Caco-2 (cell line): ENCODE results near the gene IL11. TPM values are rescaled to one million over a fixed set of nuclear protein-coding genes. Genes with fewer than 3 reads are reported as not detected.

Source experiments
- Bru-seq: library from RNA; stranded (reverse); fragments of 400-500 nt; gene quantifications from one replicate; lab custom pipeline; 2021; lab: Mats Ljungman, UMichigan
- BruChase-seq, 2 experiments: library from RNA; stranded (reverse); fragments of 400-500 nt; gene quantifications; one replicate each; lab custom pipeline; 2021; lab: Mats Ljungman, UMichigan
- BruUV-seq: library from RNA; stranded (reverse); fragments of 400-500 nt; replicated peaks from 2 replicates; lab custom pipeline; 2021; lab: Mats Ljungman, UMichigan
- CTCF ChIA-PET: fragments of 300-600 bp; sonication (Branson Sonifier 250); formaldehyde crosslinking; loops from one replicate; lab custom pipeline; 2022; ENCODE audit warnings: antibody characterized with exemption; lab: Charles Lee
- POLR2A ChIA-PET: fragments of 300-600 bp; sonication (Branson Sonifier 250); formaldehyde crosslinking; loops from one replicate; lab custom pipeline; 2022; ENCODE audit warnings: antibody characterized with exemption; lab: Charles Lee
- DNase-seq, 2 experiments: peaks; one replicate each; pipeline versions ENCODE4 v3.0.0 to v3.0.0-alpha.2; 2020 to 2022
- H3K27me3 ChIP-seq: replicated peaks from 2 replicates; pipeline ENCODE4 v1.6.0; 2011; ENCODE audit warnings: low read length; ENCODE audit not compliant: control insufficient read depth, insufficient read depth
- H3K36me3 ChIP-seq: 2 replicates; pipeline ENCODE4 v1.5.1; 2011; ENCODE audit warnings: low read length; ENCODE audit not compliant: control insufficient read depth, insufficient read depth
- H3K4me1 ChIP-seq: fragments of 250-450 bp; sonication (Bioruptor Pico); 2 replicates; pipeline ENCODE4 v1.5.1; 2020; ENCODE audit warnings: mild to moderate bottlenecking
- H3K4me3 ChIP-seq: 2 replicates; pipeline ENCODE4 v1.5.1; 2011; ENCODE audit warnings: low read depth, mild to moderate bottlenecking, control low read depth, low read length
- H3K9me3 ChIP-seq: fragments of 250-450 bp; sonication (Bioruptor Pico); 2 replicates; pipeline ENCODE4 v1.5.1; 2020; ENCODE audit warnings: mild to moderate bottlenecking, moderate library complexity
- H3K27ac Mint-ChIP-seq: one replicate; pipeline ENCODE4 v1.8.0; 2022; ENCODE audit warnings: mixed read lengths; ENCODE audit not compliant: unreplicated experiment
- H3K27me3 Mint-ChIP-seq: one replicate; pipeline ENCODE4 v1.8.0; 2022; ENCODE audit warnings: mixed read lengths; ENCODE audit not compliant: insufficient read depth, unreplicated experiment
- H3K36me3 Mint-ChIP-seq: one replicate; pipeline ENCODE4 v1.8.0; 2022; ENCODE audit warnings: mild to moderate bottlenecking, mixed read lengths; ENCODE audit not compliant: insufficient read depth, unreplicated experiment
- H3K4me1 Mint-ChIP-seq: one replicate; pipeline ENCODE4 v1.8.0; 2022; ENCODE audit warnings: low read depth, mixed read lengths; ENCODE audit not compliant: unreplicated experiment
- H3K4me3 Mint-ChIP-seq: one replicate; pipeline ENCODE4 v1.8.0; 2022; ENCODE audit warnings: mild to moderate bottlenecking, moderate library complexity, mixed read lengths; ENCODE audit not compliant: unreplicated experiment
- H3K9me3 Mint-ChIP-seq: one replicate; pipeline ENCODE4 v1.8.0; 2022; ENCODE audit warnings: mixed read lengths; ENCODE audit not compliant: unreplicated experiment
- CTCF ChIP-seq, 2 experiments: fragments of 200-600 bp in 1 of 2; IDR thresholded peaks; 1 replicate in 1 of 2; 2 replicates in 1 of 2; pipeline versions ENCODE4 v1.5.1 to v1.8.0; 2011 to 2022; ENCODE audit warnings: antibody characterized with exemption in 1 of 2, control low read depth in 1 of 2, inconsistent platforms in 1 of 2, low read depth in 1 of 2, low read length in 1 of 2, mild to moderate bottlenecking in 1 of 2, moderate library complexity in 1 of 2; ENCODE audit not compliant: insufficient read depth in 1 of 2, severe bottlenecking in 1 of 2, unreplicated experiment in 1 of 2
- intact Hi-C: fragments of 100-400 bp; cut with micrococcal nuclease; formaldehyde crosslinking; loops from one replicate; pipeline ENCODE4 v1.10.0; 2022; ENCODE audit not compliant: unreplicated experiment
- long read RNA-seq: library from polyadenylated mRNA; stranded (forward); transcript quantifications from one replicate; pipeline ENCODE4 v2.0.0, GENCODE V29; 2022
- total RNA-seq: library from RNA; stranded (reverse); gene quantifications from 2 replicates; pipeline ENCODE4 v1.2.3, GENCODE V29; 2022

IL11 gene
- total RNA-seq (0.70 and 1.1 TPM in 2 replicates), Bru-seq, nascent RNA (percentile 31 among the genes with signal in this experiment), BruChase-seq, experiment 1, labeled RNA remaining after a 2-hour chase (percentile 32 among the genes with signal in this experiment), BruChase-seq, experiment 2, labeled RNA remaining after a 6-hour chase (percentile 38 among the genes with signal in this experiment)
- long read RNA-seq, partial matches to known transcripts, result 0 of 1 reads
- long read RNA-seq, other reads (novel, unspliced or antisense), result 1 of 1 reads

GRCh38 chr19:55370305-55370988 lies at the start of gene IL11:
IL11 (minus strand) TSS chr19:55370463; CDS start chr19:55370310, 153 bp downstream.
- Mint-ChIP-seq H3K27me3 (peaks cover 7% of the 10 kb centered on the region), H3K9me3 (no peaks in the 10 kb centered on the region), H3K27ac (peak within 1 kb of the TSS; percentile 36), H3K4me3 (peak within 1 kb of the TSS; percentile 91), H3K4me1 (peaks cover 28% of the 10 kb centered on the region), H3K36me3 (peaks cover 29% of the 10 kb centered on the region)
- no TSS peak for BruUV-seq
- Histone ChIP-seq H3K9me3 (no peaks in the 10 kb centered on the region), H3K4me3 (peak within 1 kb of the TSS; percentile 57), H3K36me3 (no peaks in the 10 kb centered on the region), H3K4me1 (peaks cover 30% of the 10 kb centered on the region), H3K27me3 (no peaks in the 10 kb centered on the region; the same call in none of the 2 replicates)
- intact Hi-C loops, result no loop called here
- ChIA-PET CTCF (no interaction called here), POLR2A (no interaction called here)
- no peak for DNase-seq
- TF ChIP-seq CTCF (IDR thresholded peaks at IDR 0.05; ENCODE audit: insufficient read depth in 1 of 2, low read depth in 1 of 2, low read length in 1 of 2, severe bottlenecking in 1 of 2, unreplicated experiment in 1 of 2), result no peak

- no TSS peak for BruUV-seq
- Histone ChIP-seq H3K27me3 (no peaks in the 10 kb centered on the region), H3K9me3 (peaks cover 4% of the 10 kb centered on the region; the same call in 1 of the 2 replicates), H3K4me1 (no peaks in the 10 kb centered on the region), H3K4me3 (no peak overlapping the region), H3K36me3 (no peaks in the 10 kb centered on the region)
- H3K9me3 Mint-ChIP-seq, result no peaks in the 10 kb centered on the region
- no peak overlapping the region for H3K27ac Mint-ChIP-seq
- intact Hi-C loops, result loop anchor here (2.0 kb wide), 1 partner anchor 127 kb away; no protein-coding TSS in a partner anchor
- H3K4me1 Mint-ChIP-seq, result peaks cover 6% of the 10 kb centered on the region
- no peaks in the 10 kb centered on the region for H3K36me3 Mint-ChIP-seq
- CTCF ChIA-PET, result interaction anchor here (0.8 to 1.2 kb wide), 2 partner anchors 213 to 1547 kb away, joined by 3 read pairs; no protein-coding TSS in a partner anchor
- DNase-seq, result no peak
- POLR2A ChIA-PET, result interaction anchor here (0.8 kb wide), 1 partner anchor 12 kb away, joined by 3 read pairs; the partner anchor contains the start of gene UBE2S
- no peak for TF ChIP-seq CTCF (IDR thresholded peaks at IDR 0.05; ENCODE audit: insufficient read depth in 1 of 2, low read depth in 1 of 2, low read length in 1 of 2, severe bottlenecking in 1 of 2, unreplicated experiment in 1 of 2)
- H3K4me3 Mint-ChIP-seq, result no peak overlapping the region
- peaks cover under 1% of the 10 kb centered on the region for H3K27me3 Mint-ChIP-seq
These were observed 49.5 kb upstream of the IL11 start for GRCh38 chr19:55419624-55420236.

GRCh38 chr19:55419103-55419502 lies 48.8 kb upstream of the IL11 start:
- TF ChIP-seq CTCF (IDR thresholded peaks at IDR 0.05; ENCODE audit: insufficient read depth in 1 of 2, low read depth in 1 of 2, low read length in 1 of 2, severe bottlenecking in 1 of 2, unreplicated experiment in 1 of 2), result no peak
- Histone ChIP-seq H3K4me1 (no peaks in the 10 kb centered on the region), H3K36me3 (no peaks in the 10 kb centered on the region), H3K4me3 (no peak overlapping the region), H3K27me3 (no peaks in the 10 kb centered on the region), H3K9me3 (peaks cover 4% of the 10 kb centered on the region; the same call in 1 of the 2 replicates)
- Mint-ChIP-seq H3K9me3 (no peaks in the 10 kb centered on the region), H3K4me3 (no peak overlapping the region), H3K27me3 (no peaks in the 10 kb centered on the region), H3K4me1 (peaks cover 6% of the 10 kb centered on the region), H3K36me3 (no peaks in the 10 kb centered on the region), H3K27ac (no peak overlapping the region)
- BruUV-seq, result no TSS peak
- CTCF ChIA-PET, result interaction anchor here (0.5 to 1.1 kb wide), 2 partner anchors 35 to 220 kb away, joined by 3 to 4 read pairs; partner anchors contain the start of gene TMEM238
- no peak for DNase-seq
- POLR2A ChIA-PET, result no interaction called here
- intact Hi-C loops, result loop anchor here (2.0 kb wide), 1 partner anchor 126 kb away; no protein-coding TSS in a partner anchor
